K562 (cell line): ENCODE results near the gene IGSF9. TPM values are rescaled to one million over a fixed set of nuclear protein-coding genes. Genes with fewer than 3 reads are reported as not detected.

Experiments used
- ATAC-seq: fragments of 200-7000 bp; cut with Tn5 transposase; 3 replicates; pipeline ENCODE4 v1.9.1; 2020; ENCODE audit warnings: moderate library complexity
- BruUV-seq: library from RNA; stranded (reverse); fragments of 400-500 nt; replicated peaks from 2 replicates; lab custom pipeline; 2021; lab: Mats Ljungman, UMichigan
- CTCF ChIA-PET: fragments of 300-600 bp; formaldehyde crosslinking; extraction: SDS; loops from one replicate; lab custom pipeline; 2021; ENCODE audit warnings: low intra/inter-chr PET ratio; lab: Yijun Ruan, JAX
- POLR2A ChIA-PET: fragments of 300-600, 350-650 bp; sonication (Branson Sonifier 250); formaldehyde crosslinking; extraction: SDS; loops from one replicate; lab custom pipeline; 2021; ENCODE audit warnings: antibody characterized with exemption, inconsistent platforms; lab: Yijun Ruan, JAX
- DNase-seq, 4 experiments: peaks; one replicate each; pipeline versions ENCODE4 v3.0.0 to v3.0.0-alpha.2; 2011 to 2018; ENCODE audit warnings: low spot score in 3 of 4, mixed read lengths in 3 of 4; ENCODE audit errors: extremely low read depth in 1 of 4
- FAIRE-seq: peaks from 2 replicates; lab custom pipeline; 2011; peaks lifted over from hg19 to GRCh38; lab: Jason Lieb, UNC
- H2AFZ ChIP-seq: 2 replicates; pipeline ENCODE4 v1.6.0; 2011; ENCODE audit warnings: low read depth, low read length, control low read depth, inconsistent platforms
- H3K27ac ChIP-seq: fragments of 200-600 bp; 3 replicates; pipeline ENCODE4 v1.8.0; 2011; ENCODE audit warnings: low read depth, mild to moderate bottlenecking, control low read depth, inconsistent platforms, low read length, moderate library complexity, mixed read lengths; ENCODE audit errors: extremely low read depth
- H3K27me3 ChIP-seq, 2 experiments: fragments of 300-600 bp in 1 of 2; 2 replicates in 1 of 2; 3 replicates in 1 of 2; pipeline versions ENCODE4 v1.6.0 to v1.8.0; 2011; ENCODE audit warnings: inconsistent platforms in 2 of 2, low read length in 2 of 2, mild to moderate bottlenecking in 1 of 2, mixed read lengths in 1 of 2, moderate library complexity in 1 of 2; ENCODE audit not compliant: control insufficient read depth in 2 of 2, insufficient read depth in 2 of 2
- H3K36me3 ChIP-seq: fragments of 300-600 bp; 3 replicates; pipeline ENCODE4 v1.8.0; 2011; ENCODE audit warnings: mild to moderate bottlenecking, low read length, inconsistent platforms; ENCODE audit not compliant: control insufficient read depth, insufficient read depth
- H3K4me1 ChIP-seq, 2 experiments: fragments of 200-600 bp in 1 of 2; replicated peaks in 1 of 2; 2 replicates in 1 of 2; 3 replicates in 1 of 2; pipeline versions ENCODE4 v1.5.1 to v1.8.0; 2011; ENCODE audit warnings: inconsistent platforms in 2 of 2, low read length in 2 of 2, mild to moderate bottlenecking in 1 of 2, mixed read lengths in 1 of 2, moderate library complexity in 1 of 2; ENCODE audit not compliant: control insufficient read depth in 2 of 2, insufficient read depth in 2 of 2
- H3K4me2 ChIP-seq: 2 replicates; pipeline ENCODE4 v1.6.1; 2011; ENCODE audit warnings: low read length, control low read depth, inconsistent platforms, mixed read lengths; ENCODE audit not compliant: insufficient read depth
- H3K4me3 ChIP-seq: fragments of 200-600 bp; sonication (generic), shearing (Covaris generic); 2 replicates; pipeline ENCODE4 v1.5.1; 2016; ENCODE audit warnings: control low read depth, inconsistent platforms
- H3K79me2 ChIP-seq: fragments of 200-600 bp; 3 replicates; pipeline ENCODE4 v1.8.0; 2011; ENCODE audit warnings: low read length, inconsistent platforms; ENCODE audit not compliant: control insufficient read depth, insufficient read depth
- H3K9ac ChIP-seq, 2 experiments: 2 replicates each; pipeline versions ENCODE4 v1.6.0 to v1.6.1; 2011; ENCODE audit warnings: low read depth in 2 of 2, low read length in 2 of 2, control low read depth in 1 of 2, inconsistent platforms in 1 of 2, mild to moderate bottlenecking in 1 of 2, mixed read lengths in 1 of 2; ENCODE audit not compliant: insufficient read depth in 1 of 2
- H3K9me1 ChIP-seq: one replicate; pipeline ENCODE4 v1.6.0; 2011; ENCODE audit warnings: inconsistent platforms, mild to moderate bottlenecking, low read length, moderate library complexity; ENCODE audit not compliant: control insufficient read depth, insufficient read depth
- H3K9me3 ChIP-seq: replicated peaks from 2 replicates; pipeline ENCODE4 v1.5.1; 2011; ENCODE audit warnings: low read depth, low read length, inconsistent platforms; ENCODE audit not compliant: control insufficient read depth, insufficient read depth
- H4K20me1 ChIP-seq: replicated peaks from 2 replicates; pipeline ENCODE4 v1.6.1; 2011; ENCODE audit warnings: low read length, inconsistent platforms, mixed read lengths; ENCODE audit not compliant: control insufficient read depth, insufficient read depth
- CCAR2 ChIP-seq: fragments of 200-400 bp; formaldehyde crosslinking; IDR thresholded peaks from 2 replicates; pipeline ENCODE4 v1.6.1; 2017; ENCODE audit warnings: mild to moderate bottlenecking, low read depth, low read length
- CCNT2 ChIP-seq: IDR thresholded peaks from 2 replicates; pipeline ENCODE4 v1.6.1; 2011; ENCODE audit warnings: borderline replicate concordance, low read depth, mild to moderate bottlenecking, moderate library complexity, mixed read lengths, low read length; ENCODE audit not compliant: insufficient read length; ENCODE audit errors: extremely low read depth
- ELF4 ChIP-seq: fragments of 450-650 bp; formaldehyde crosslinking; IDR thresholded peaks from 2 replicates; pipeline ENCODE4 v1.4.0; 2022; ENCODE audit warnings: missing genetic modification characterization
- MYC ChIP-seq, 2 experiments: fragments of 250-450 bp in 1 of 2; sonication (Bioruptor Pico) in 1 of 2; IDR thresholded peaks; 2 replicates each; pipeline versions ENCODE4 v1.5.1 to v1.6.1; 2012 to 2021; ENCODE audit warnings: low read depth in 2 of 2, borderline replicate concordance in 1 of 2, improper control_type of control experiment in 1 of 2, low read length in 1 of 2, mild to moderate bottlenecking in 1 of 2, moderate library complexity in 1 of 2
- OTX1 ChIP-seq: fragments of 450-650 bp; formaldehyde crosslinking; IDR thresholded peaks from 2 replicates; pipeline ENCODE4 v1.4.0; 2022; ENCODE audit warnings: mild to moderate bottlenecking
- POLR2A ChIP-seq: fragments of 450-650 bp; conservative IDR thresholded peaks from 2 replicates; pipeline ENCODE4 v1.6.1; 2016
- POLR2AphosphoS2 ChIP-seq: IDR thresholded peaks from 2 replicates; pipeline ENCODE4 v1.6.1; 2012; ENCODE audit warnings: low read length, improper control_type of control experiment
- POLR2AphosphoS5 ChIP-seq: IDR thresholded peaks from 2 replicates; pipeline ENCODE4 v1.6.1; 2011; ENCODE audit warnings: mild to moderate bottlenecking, low read depth, low read length, moderate library complexity; ENCODE audit not compliant: control insufficient read depth, insufficient read depth
- POLR2B ChIP-seq: fragments of 450-650 bp; IDR thresholded peaks from 2 replicates; pipeline ENCODE4 v1.6.1; 2018; ENCODE audit warnings: low read depth; ENCODE audit not compliant: partially characterized antibody
- POLR2G ChIP-seq: fragments of 200-400 bp; formaldehyde crosslinking; IDR thresholded peaks from 2 replicates; pipeline ENCODE4 v1.6.1; 2017; ENCODE audit warnings: low read depth, mild to moderate bottlenecking, antibody characterized with exemption, low read length, moderate library complexity
- RBFOX2 ChIP-seq: fragments of 200-400 bp; formaldehyde crosslinking; IDR thresholded peaks from 2 replicates; pipeline ENCODE4 v1.6.1; 2017; ENCODE audit warnings: low read depth, mild to moderate bottlenecking, low read length, moderate library complexity
- SETDB1 ChIP-seq: IDR thresholded peaks from one replicate; pipeline ENCODE4 v1.6.1; 2012; ENCODE audit warnings: low read length, control low read depth, inconsistent platforms
- SUPT5H ChIP-seq: fragments of 450-650 bp; IDR thresholded peaks from 2 replicates; pipeline ENCODE4 v1.6.1; 2016
- THRB ChIP-seq: fragments of 450-650 bp; formaldehyde crosslinking; conservative IDR thresholded peaks from 2 replicates; pipeline ENCODE4 v1.4.0; 2022; ENCODE audit warnings: mild to moderate bottlenecking, missing genetic modification characterization
- ZNF79 ChIP-seq: fragments of 250-450 bp; sonication (Bioruptor Pico); IDR thresholded peaks from 2 replicates; pipeline ENCODE4 v1.4.0; 2020; ENCODE audit warnings: low read depth, mild to moderate bottlenecking, moderate library complexity
- WGBS: fragments of 100-300 bp; shearing (Covaris generic); methylation state at CpG from one replicate; pipeline ENCODE4 v1.1.6; 2016; ENCODE audit warnings: low coverage, mixed read lengths; ENCODE audit not compliant: insufficient coverage; ENCODE audit errors: missing lambda C conversion rate; 5-methylcytosine and 5-hydroxymethylcytosine counted together
- in situ Hi-C: fragments of 300-500 bp; cut with MboI; formaldehyde crosslinking; loops from 4 replicates; pipeline ENCODE4 v1.15.0; 2018; ENCODE audit warnings: inconsistent platforms, mixed read lengths
- intact Hi-C: fragments of 100-400 bp; cut with micrococcal nuclease; formaldehyde crosslinking; loops from 2 replicates; pipeline ENCODE4 v1.14.2; 2022
- polyA plus RNA-seq, 8 experiments: library from polyadenylated mRNA; depleted of rRNA in 4 of 8; stranded (reverse) in 5 of 8; unstranded in 3 of 8; fragments of >200 nt; fragmentation: Nextera tagmentation in 2 of 8; fragmentation: Illumina TruSeq in 1 of 8; extraction: Ambion mirVana in 2 of 8; extraction: Trizol in 1 of 8; gene quantifications; 2 replicates each; pipeline versions ENCODE4 v1.2.1 to v1.2.3, GENCODE V29; 2011 to 2014; ENCODE audit warnings: inconsistent platforms in 1 of 8, missing spikeins in 1 of 8
- total RNA-seq, 7 experiments: library from RNA; depleted of rRNA in 6 of 7; stranded (reverse); fragments of >200 nt in 6 of 7; fragmentation: Illumina TruSeq in 2 of 7; extraction: Trizol in 2 of 7; gene quantifications; 2 replicates each; pipeline versions ENCODE4 v1.2.1 to v1.2.3, GENCODE V29; 2011 to 2021; ENCODE audit warnings: low replicate concordance in 1 of 7

Gene IGSF9
- total and polyA plus RNA-seq, 9 of the 15 experiments (the other 6 are each of a cell fraction or from before 2014, with no cell fraction given), result 0.03 to 0.29 (median 0.07) TPM; not detected in 1

DNA sequence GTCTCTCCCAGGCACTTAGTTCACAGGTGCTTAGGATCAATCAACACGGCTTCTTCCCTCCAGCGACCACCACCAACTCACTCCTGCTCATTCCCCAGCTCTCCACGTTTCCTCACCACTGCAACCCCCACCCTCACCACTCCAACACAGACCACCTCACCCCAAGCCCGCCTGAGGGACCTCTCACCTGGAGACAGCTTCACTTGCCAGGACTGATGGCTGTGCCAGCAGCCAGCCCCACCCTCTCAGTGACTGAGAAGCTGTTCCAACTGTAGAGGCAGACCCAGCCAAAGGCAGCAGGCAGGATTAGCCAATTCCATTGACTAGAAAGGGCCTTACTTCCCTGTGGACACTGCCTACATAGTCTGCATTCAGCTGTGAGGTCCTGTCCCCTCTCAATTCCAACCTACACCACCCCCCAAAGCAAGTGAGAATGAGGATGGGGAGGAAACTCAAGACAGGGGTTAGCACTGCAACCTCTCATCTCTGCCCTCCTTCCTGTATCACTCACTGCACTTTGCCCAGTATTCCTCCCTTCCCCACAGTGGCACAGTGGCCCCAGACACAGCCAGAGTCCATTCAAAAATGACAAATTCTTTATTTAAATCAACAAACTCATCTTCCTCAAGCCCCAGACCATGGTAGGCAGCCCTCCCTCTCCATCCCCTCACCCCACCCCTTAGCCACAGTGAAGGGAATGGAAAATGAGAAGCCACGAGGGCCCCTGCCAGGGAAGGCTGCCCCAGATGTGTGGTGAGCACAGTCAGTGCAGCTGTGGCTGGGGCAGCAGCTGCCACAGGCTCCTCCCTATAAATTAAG lies 27.7 kb downstream of the IGSF9 start:
- Histone ChIP-seq H3K4me3 (no peak overlapping the region), H3K9ac (peak overlapping the region in 1 of 2 experiments; percentile 48; a peak in 1 of 4 replicates), H4K20me1 (peaks cover 28% of the 10 kb centered on the region), H3K27me3 (no peaks in the 10 kb centered on the region), H3K9me3 (no peaks in the 10 kb centered on the region), H3K79me2 (peaks cover 33% of the 10 kb centered on the region), H3K4me2 (no peak overlapping the region), H3K9me1 (peaks cover 12% of the 10 kb centered on the region), H3K27ac (no peak overlapping the region), H3K4me1 (peaks cover 20 to 22% of the 10 kb centered on the region in 2 experiments), H3K36me3 (peaks cover 65% of the 10 kb centered on the region), H2AFZ (no peak overlapping the region)
- FAIRE-seq (no peak), DNase-seq (no peak), ATAC-seq (no peak)
- 71% methylated on average over 5 of the region's 5 CpGs for WGBS
- ChIA-PET POLR2A (interaction anchor here (0.6 to 4.1 kb wide), 8 partner anchors 6 to 90 kb away, joined by 3 to 35 read pairs (median 4); partner anchors contain the start of gene TAGLN2), CTCF (no interaction called here)
- in situ Hi-C loops (no loop called here), intact Hi-C loops (no loop called here)
- BruUV-seq, result no TSS peak
- TF ChIP-seq RBFOX2 (peak; percentile 61), POLR2AphosphoS5 (peak; percentile 2; the same call in 1 of the 2 replicates), POLR2AphosphoS2 (peak; percentile 29), THRB (peak; percentile 72; the same call in 1 of the 2 replicates), CCAR2 (no peak), OTX1 (CRISPR knock-in tag) (peak; percentile 56; the same call in 1 of the 2 replicates), POLR2B (peak; percentile 65), ZNF79 (CRISPR knock-in tag) (no peak), ELF4 (0 out of 2 replicates have a peak, but pooled peaks have one; percentile 17), CCNT2 (no peak), POLR2A (peak; percentile 58; the same call in 1 of the 2 replicates), SETDB1 (no peak), POLR2G (peak; percentile 47; the same call in 1 of the 2 replicates), MYC (IDR thresholded peaks at IDR 0.05; ENCODE audit: low read depth, low read length) (no peak), MYC (CRISPR knock-in tag; IDR thresholded peaks at IDR 0.05; ENCODE audit: borderline replicate concordance, low read depth) (no peak), SUPT5H (peak; percentile 71)
